Body of pancreas (tissue), 4 donors: ENCODE data around the gene RNPS1. TPM values are rescaled to one million over a fixed set of nuclear protein-coding genes. Genes with fewer than 3 reads are reported as not detected.

Experiments used
- ATAC-seq: fragments of 150-250 bp; one replicate; pipeline ENCODE4 v1.9.1; 2016
- DNase-seq, 4 donors: peaks; one replicate each; pipeline ENCODE4 v3.0.0-alpha.2; 2019
- H3K27ac ChIP-seq, 4 donors: fragments of 200-600 bp; sonication (generic); 1 replicate in 3 of 4; 2 replicates in 1 of 4; pipeline versions ENCODE4 v1.5.1 to v1.6.1; 2016 to 2019; ENCODE audit warnings: mild to moderate bottlenecking in 1 of 4, mixed read lengths in 1 of 4, moderate library complexity in 1 of 4
- H3K27me3 ChIP-seq, 2 donors: fragments of 200-600 bp; sonication (generic); one replicate each; pipeline ENCODE4 v1.6.0; 2016; ENCODE audit warnings: mild to moderate bottlenecking in 1 of 2
- H3K36me3 ChIP-seq, 2 donors: fragments of 200-600 bp; sonication (generic); replicated peaks in 1 of 2; 2 replicates each; pipeline ENCODE4 v1.5.1; 2016; ENCODE audit warnings: low read depth in 2 of 2; ENCODE audit not compliant: insufficient read depth in 1 of 2
- H3K4me1 ChIP-seq: fragments of 200-600 bp; sonication (generic); one replicate; pipeline ENCODE4 v1.6.0; 2016
- H3K4me3 ChIP-seq, 2 donors: fragments of 200-600 bp; sonication (generic); 1 replicate in 1 of 2; 2 replicates in 1 of 2; pipeline ENCODE4 v1.5.1; 2016 to 2019
- H3K9me3 ChIP-seq, 3 donors: fragments of 200-600 bp; sonication (generic); 1 replicate in 2 of 3; 2 replicates in 1 of 3; pipeline ENCODE4 v1.5.1; 2016
- POLR2A ChIP-seq, 3 donors: fragments of 450-650 bp; IDR thresholded peaks; one replicate each; pipeline ENCODE4 v1.6.1; 2016; ENCODE audit warnings: antibody characterized with exemption in 3 of 3, mild to moderate bottlenecking in 2 of 3
- WGBS, 2 donors: methylation state at CpG; one replicate each; pipeline ENCODE4 v1.1.5; 2017; 5-methylcytosine and 5-hydroxymethylcytosine counted together
- intact Hi-C: fragments of 100-400 bp; cut with DNase I; formaldehyde crosslinking; loops from one replicate; pipeline ENCODE4 v1.15.1; 2023
- total RNA-seq, 2 donors: library from RNA; depleted of rRNA; stranded (reverse); fragments of >200 nt; gene quantifications; one replicate each; pipeline ENCODE4 v1.1.0, GENCODE V29; 2016
- TF ChIP-seq, protein P1 (sequence below), 7 experiments: fragments of 450-650 bp in 4 of 7; fragments of 200-600 bp in 3 of 7; sonication (generic) in 3 of 7; IDR thresholded peaks; one replicate each; pipeline ENCODE4 v1.5.1; 2016 to 2019; ENCODE audit warnings: antibody characterized with exemption in 7 of 7

RNPS1 gene
- total RNA-seq, 2 donors from 2014 or later = 48.5 to 61.6 TPM

DNA sequence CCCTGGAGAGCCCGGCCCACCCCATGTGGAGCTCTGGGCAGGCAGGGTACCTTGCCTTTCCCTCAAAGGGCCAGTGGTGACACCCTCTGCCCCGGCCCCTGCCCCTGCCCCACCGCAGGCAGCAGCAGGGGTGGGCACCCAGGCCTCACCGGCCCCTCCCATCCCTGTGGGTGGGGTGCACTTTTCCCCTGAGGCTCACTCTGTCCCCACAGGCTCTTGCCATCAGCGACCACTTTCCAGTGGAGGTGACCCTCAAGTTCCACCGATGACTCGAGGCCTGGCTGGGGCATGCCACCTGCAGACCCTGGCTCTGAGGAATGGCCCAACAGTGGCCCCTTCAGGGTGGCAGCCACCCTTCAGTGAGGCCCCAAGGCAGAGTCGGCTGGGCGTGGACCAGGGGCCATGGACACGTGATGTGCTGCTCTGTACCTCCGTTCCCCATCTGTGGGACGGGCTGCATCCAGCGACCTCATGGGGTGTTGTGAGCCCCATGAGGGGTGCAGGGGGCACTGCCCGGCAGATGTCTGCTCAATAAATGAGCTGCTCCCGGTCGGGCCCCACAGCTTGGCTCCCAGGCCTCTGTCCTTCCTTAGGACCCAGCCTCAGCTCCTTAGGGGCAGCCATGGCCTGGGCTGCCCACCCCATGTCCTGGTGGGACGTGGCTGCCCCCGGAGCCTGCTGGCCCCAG is 29.6 kb downstream of the RNPS1 start:
- Histone ChIP-seq H3K36me3 (peaks cover 13 to 14% of the 10 kb centered on the region in 2 donors), H3K27ac (no peak overlapping the region), H3K27me3 (peaks cover 0 to 5% of the 10 kb centered on the region in 2 donors), H3K9me3 (no peaks in the 10 kb centered on the region), H3K4me1 (peaks cover 23% of the 10 kb centered on the region), H3K4me3 (no peak overlapping the region)
- intact Hi-C loops = no loop called here
- DNase-seq = no peak
- ATAC-seq = no peak
- TF ChIP-seq, protein P1, sequence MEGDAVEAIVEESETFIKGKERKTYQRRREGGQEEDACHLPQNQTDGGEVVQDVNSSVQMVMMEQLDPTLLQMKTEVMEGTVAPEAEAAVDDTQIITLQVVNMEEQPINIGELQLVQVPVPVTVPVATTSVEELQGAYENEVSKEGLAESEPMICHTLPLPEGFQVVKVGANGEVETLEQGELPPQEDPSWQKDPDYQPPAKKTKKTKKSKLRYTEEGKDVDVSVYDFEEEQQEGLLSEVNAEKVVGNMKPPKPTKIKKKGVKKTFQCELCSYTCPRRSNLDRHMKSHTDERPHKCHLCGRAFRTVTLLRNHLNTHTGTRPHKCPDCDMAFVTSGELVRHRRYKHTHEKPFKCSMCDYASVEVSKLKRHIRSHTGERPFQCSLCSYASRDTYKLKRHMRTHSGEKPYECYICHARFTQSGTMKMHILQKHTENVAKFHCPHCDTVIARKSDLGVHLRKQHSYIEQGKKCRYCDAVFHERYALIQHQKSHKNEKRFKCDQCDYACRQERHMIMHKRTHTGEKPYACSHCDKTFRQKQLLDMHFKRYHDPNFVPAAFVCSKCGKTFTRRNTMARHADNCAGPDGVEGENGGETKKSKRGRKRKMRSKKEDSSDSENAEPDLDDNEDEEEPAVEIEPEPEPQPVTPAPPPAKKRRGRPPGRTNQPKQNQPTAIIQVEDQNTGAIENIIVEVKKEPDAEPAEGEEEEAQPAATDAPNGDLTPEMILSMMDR (IDR thresholded peaks at IDR 0.05) = no peak
- no peak for TF ChIP-seq POLR2A (IDR thresholded peaks at IDR 0.05)
- 50 to 52% methylated on average over 2 to 17 of the region's 18 CpGs for WGBS, 2 donors

DNA sequence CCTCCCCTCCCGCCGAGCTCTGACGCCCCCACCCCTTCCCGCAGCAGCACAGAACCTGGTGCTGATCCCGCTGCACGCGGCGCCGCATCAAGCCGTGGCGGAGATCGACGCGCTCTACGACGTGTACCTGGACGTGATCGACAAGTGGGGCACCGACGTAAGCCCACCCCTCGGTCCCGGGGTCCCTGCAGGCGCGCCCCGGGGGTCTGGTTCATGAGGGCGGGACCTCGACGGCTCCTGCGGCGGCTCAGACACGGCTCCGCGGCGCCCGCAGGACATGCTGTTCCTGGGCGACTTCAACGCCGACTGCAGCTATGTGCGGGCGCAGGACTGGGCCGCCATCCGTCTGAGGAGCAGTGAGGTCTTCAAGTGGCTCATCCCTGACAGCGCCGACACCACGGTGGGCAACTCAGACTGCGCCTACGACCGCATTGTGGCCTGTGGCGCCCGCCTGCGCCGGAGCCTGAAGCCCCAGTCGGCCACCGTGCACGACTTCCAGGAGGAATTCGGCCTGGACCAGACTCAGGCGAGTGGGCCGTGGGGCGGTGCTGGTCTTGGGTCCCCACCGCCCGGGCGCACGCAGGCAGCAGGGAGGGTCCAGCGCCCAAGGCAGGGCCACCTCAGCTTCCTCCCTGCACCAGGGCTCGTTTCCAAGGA is 30.3 kb downstream of the RNPS1 start:
- intact Hi-C loops = no loop called here
- TF ChIP-seq POLR2A (IDR thresholded peaks at IDR 0.05) = no peak
- TF ChIP-seq, protein P1 (IDR thresholded peaks at IDR 0.05) = no peak
- H3K4me1 ChIP-seq = peaks cover 23% of the 10 kb centered on the region
- no peak overlapping the region for H3K27ac ChIP-seq
- ATAC-seq (peak; percentile 8), DNase-seq (no peak)
- H3K4me3 ChIP-seq = no peak overlapping the region
- H3K36me3 ChIP-seq = peaks cover 10 to 19% of the 10 kb centered on the region in 2 donors
- no peaks in the 10 kb centered on the region for H3K9me3 ChIP-seq
- peaks cover 0 to 5% of the 10 kb centered on the region in 2 donors for H3K27me3 ChIP-seq
- 9 to 23% methylated on average over 11 to 65 of the region's 65 CpGs for WGBS, 2 donors

DNA sequence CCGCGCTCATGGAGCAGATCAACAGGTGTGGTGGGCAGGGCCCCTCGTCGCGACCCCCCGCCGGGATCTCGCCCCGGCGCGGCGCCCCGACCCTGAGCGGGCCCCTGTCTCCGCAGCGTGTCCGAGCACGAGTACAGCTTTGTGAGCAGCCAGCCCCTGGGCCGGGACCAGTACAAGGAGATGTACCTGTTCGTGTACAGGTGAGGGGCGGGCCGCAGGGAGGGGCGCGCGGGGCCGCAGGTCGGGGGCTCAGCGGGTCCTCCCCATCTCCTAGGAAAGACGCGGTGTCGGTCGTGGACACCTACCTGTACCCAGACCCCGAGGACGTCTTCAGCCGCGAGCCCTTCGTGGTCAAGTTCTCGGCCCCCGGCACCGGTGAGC is 30.8 kb downstream of the RNPS1 start:
- intact Hi-C loops = no loop called here
- H3K36me3 ChIP-seq = peaks cover 8 to 18% of the 10 kb centered on the region in 2 donors
- H3K27ac ChIP-seq = no peak overlapping the region
- no peak for DNase-seq
- ATAC-seq = no peak
- H3K4me3 ChIP-seq = no peak overlapping the region
- TF ChIP-seq, protein P1 (IDR thresholded peaks at IDR 0.05) = no peak
- no peak for TF ChIP-seq POLR2A (IDR thresholded peaks at IDR 0.05)
- H3K27me3 ChIP-seq = peaks cover 0 to 5% of the 10 kb centered on the region in 2 donors
- WGBS, 2 donors = 6 to 13% methylated on average over 7 to 37 of the region's 40 CpGs
- no peaks in the 10 kb centered on the region for H3K9me3 ChIP-seq
- H3K4me1 ChIP-seq = peaks cover 23% of the 10 kb centered on the region

DNA sequence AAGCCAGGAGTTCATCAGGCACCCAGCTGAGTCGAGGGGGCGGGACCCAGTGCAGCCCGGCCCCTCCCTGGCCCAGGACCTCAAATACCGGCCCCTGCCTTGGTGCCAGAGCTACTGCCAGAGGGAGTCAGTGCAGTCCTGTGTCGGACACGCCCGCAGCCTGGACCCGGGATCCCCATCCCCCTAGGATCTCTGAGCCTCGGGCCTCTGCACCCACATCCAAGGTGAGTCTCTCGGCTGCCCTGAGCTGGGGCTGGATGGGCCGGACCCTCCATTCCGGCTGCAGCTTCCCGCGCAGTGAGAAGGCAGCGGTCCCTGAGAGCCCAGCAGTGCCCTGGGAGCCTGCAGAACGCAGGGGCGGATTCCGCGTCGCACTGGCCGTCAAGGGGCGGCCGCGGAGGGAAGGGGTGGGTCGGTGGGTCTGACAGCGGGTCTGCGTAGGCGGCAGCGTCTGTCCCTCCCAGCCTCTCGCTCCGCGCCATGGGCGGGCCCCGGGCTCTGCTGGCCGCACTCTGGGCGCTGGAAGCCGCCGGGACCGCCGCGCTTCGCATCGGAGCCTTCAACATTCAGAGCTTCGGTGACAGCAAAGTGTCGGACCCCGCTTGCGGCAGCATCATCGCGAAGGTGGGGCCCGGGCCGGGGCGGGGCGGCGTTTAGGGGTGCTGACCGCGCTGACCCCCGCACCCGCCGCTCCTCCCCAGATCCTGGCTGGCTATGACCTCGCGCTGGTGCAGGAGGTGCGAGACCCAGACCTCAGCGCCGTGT is 31.4 kb downstream of the RNPS1 start, which contains the start of gene DNASE1L2:
Gene DNASE1L2, plus strand, starts transcription at position 108 of the 765 bp plus-strand sequence. Its CDS starts 373 bp downstream, at position 481.
- peaks cover 23% of the 10 kb centered on the region for H3K4me1 ChIP-seq
- DNase-seq (peak in 1 of 4 donors; percentile 41), ATAC-seq (peak; percentile 21)
- no peak for TF ChIP-seq POLR2A (IDR thresholded peaks at IDR 0.05)
- TF ChIP-seq, protein P1 (IDR thresholded peaks at IDR 0.05) = no peak
- H3K4me3 ChIP-seq = no peak within 1 kb of the TSS
- H3K27ac ChIP-seq = no peak within 1 kb of the TSS
- H3K27me3 ChIP-seq = peaks cover 0 to 5% of the 10 kb centered on the region in 2 donors
- intact Hi-C loops = no loop called here
- no peaks in the 10 kb centered on the region for H3K9me3 ChIP-seq
- 4% methylated on average over 32 of the region's 64 CpGs; no CpG with 5 or more reads in 1 of the 2 donors for WGBS, 2 donors
- H3K36me3 ChIP-seq = peaks cover 8 to 21% of the 10 kb centered on the region in 2 donors
